ENCODE measurements around the gene LRBA. TPM values are rescaled to one million over a fixed set of nuclear protein-coding genes. Genes with fewer than 3 reads are reported as not detected.

LRBA gene
- total and polyA plus RNA-seq, 4 donors = 11.8 to 149 (median 34.2) TPM

DNA sequence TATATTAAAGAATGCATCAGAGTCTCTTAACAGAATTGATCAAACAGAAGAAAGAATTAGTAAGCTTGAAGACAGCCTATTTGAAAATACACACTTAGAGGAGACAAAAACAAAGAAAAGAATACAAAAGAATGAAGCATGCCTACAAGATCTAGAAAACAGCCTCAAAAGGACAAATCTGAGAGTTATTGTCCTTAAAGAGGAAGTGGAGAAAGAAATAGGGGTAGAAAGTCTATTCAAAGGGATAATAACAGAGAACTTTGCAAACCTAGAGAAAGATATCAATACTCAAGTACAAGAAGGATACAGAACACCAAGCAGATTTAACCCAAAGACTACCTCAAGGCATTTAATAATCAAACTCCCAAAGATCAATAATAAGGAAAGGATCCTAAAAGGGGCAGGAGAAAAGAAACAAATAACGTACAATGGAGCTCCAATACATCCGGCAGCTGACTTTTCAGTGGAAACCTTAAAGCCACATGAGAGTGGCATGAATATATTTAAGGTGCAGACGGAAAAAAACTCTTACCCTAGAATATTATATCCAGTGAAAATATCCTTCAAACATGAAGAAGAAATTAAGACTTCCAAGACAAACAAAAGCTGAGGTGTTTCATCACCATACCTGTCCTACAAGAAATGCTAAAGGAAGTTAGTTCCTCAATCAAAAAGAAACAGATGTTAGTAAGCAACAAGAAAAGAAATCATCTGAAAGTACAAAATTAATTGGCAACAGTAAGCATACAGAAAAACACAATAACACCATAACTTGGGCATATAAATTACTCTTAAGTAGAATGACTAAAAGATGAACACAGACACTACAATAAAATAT is 36.1 kb downstream of the LRBA start:
- 91 to 92% methylated on average over 3 of the region's 3 CpGs for WGBS, 2 donors
- ATAC-seq (ENCODE audit: insufficient read depth, low FRiP score) = no peak
- no peaks in the 10 kb centered on the region for H3K27me3 ChIP-seq (ENCODE audit: control insufficient read depth in 3 of 3, insufficient read depth in 3 of 3, low read length in 2 of 3)

DNA sequence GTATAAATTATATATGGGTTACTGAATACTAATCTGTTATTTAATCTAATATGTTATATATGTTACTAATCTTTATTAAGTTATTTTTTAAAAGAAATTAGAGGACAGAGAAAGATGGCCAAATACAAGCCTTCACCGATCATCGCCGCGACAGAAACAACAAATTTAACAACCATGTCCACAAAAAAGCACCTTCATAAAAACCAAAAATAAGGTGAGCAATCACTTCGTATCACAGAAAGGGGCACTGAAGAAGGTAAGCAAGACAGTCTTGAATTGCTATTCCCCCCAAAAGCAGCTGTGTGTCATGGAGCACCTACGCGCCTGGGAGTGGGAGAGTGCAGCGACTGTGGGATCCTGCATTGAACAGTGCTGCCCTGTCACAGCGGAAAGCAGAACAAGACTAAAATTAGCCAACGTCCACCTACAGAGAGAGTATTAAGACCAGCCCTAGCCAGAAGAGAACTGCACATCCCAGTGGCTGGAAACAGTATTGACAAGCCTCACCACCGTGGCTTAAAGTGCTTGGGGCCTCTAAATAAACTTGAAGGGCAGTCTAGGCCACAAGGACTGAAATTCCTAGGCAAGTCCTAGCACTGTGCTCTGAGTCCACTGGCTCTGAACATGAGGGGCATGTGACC is 38.5 kb downstream of the LRBA start:
- Histone ChIP-seq H3K27me3 (ENCODE audit: control insufficient read depth in 3 of 3, insufficient read depth in 3 of 3, low read length in 2 of 3) (no peaks in the 10 kb centered on the region), H3K36me3 (ENCODE audit: control insufficient read depth in 4 of 4, insufficient read depth in 4 of 4, low read length in 4 of 4) (no peaks in the 10 kb centered on the region), H3K4me1 (ENCODE audit: control insufficient read depth in 5 of 5, insufficient read depth in 5 of 5, low read length in 5 of 5) (peaks cover 0 to 5% (median 3%) of the 10 kb centered on the region in 5 donors), H3K4me3 (no peak overlapping the region), H3K27ac (ENCODE audit: low read depth in 1 of 2, low read length in 1 of 2) (no peak overlapping the region), H3K9ac (ENCODE audit: insufficient read depth in 1 of 2, low read length in 2 of 2) (no peak overlapping the region), H3K9me3 (ENCODE audit: control insufficient read depth in 4 of 4, insufficient read depth in 3 of 4, low read length in 3 of 4) (no peaks in the 10 kb centered on the region)
- 79 to 82% methylated on average over 11 of the region's 11 CpGs for WGBS, 2 donors
- no peak for DNase-seq
- TF ChIP-seq, protein P1, sequence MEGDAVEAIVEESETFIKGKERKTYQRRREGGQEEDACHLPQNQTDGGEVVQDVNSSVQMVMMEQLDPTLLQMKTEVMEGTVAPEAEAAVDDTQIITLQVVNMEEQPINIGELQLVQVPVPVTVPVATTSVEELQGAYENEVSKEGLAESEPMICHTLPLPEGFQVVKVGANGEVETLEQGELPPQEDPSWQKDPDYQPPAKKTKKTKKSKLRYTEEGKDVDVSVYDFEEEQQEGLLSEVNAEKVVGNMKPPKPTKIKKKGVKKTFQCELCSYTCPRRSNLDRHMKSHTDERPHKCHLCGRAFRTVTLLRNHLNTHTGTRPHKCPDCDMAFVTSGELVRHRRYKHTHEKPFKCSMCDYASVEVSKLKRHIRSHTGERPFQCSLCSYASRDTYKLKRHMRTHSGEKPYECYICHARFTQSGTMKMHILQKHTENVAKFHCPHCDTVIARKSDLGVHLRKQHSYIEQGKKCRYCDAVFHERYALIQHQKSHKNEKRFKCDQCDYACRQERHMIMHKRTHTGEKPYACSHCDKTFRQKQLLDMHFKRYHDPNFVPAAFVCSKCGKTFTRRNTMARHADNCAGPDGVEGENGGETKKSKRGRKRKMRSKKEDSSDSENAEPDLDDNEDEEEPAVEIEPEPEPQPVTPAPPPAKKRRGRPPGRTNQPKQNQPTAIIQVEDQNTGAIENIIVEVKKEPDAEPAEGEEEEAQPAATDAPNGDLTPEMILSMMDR (IDR thresholded peaks at IDR 0.05; ENCODE audit: control extremely low read depth, extremely low read depth) = no peak
- no peak for ATAC-seq (ENCODE audit: insufficient read depth, low FRiP score)

More for the DNA sequence above, 36.1 kb downstream of the LRBA start:
- peaks cover 0 to 5% (median 0%) of the 10 kb centered on the region in 5 donors for H3K4me1 ChIP-seq (ENCODE audit: control insufficient read depth in 5 of 5, insufficient read depth in 5 of 5, low read length in 5 of 5)
- H3K9ac ChIP-seq (ENCODE audit: insufficient read depth in 1 of 2, low read length in 2 of 2) = no peak overlapping the region
- no peaks in the 10 kb centered on the region for H3K9me3 ChIP-seq (ENCODE audit: control insufficient read depth in 4 of 4, insufficient read depth in 3 of 4, low read length in 3 of 4)
- no peaks in the 10 kb centered on the region for H3K36me3 ChIP-seq (ENCODE audit: control insufficient read depth in 4 of 4, insufficient read depth in 4 of 4, low read length in 4 of 4)
- H3K4me3 ChIP-seq = no peak overlapping the region
- DNase-seq = no peak
- H3K27ac ChIP-seq (ENCODE audit: low read depth in 1 of 2, low read length in 1 of 2) = no peak overlapping the region
- TF ChIP-seq, protein P1 (IDR thresholded peaks at IDR 0.05; ENCODE audit: control extremely low read depth, extremely low read depth) = no peak

DNA sequence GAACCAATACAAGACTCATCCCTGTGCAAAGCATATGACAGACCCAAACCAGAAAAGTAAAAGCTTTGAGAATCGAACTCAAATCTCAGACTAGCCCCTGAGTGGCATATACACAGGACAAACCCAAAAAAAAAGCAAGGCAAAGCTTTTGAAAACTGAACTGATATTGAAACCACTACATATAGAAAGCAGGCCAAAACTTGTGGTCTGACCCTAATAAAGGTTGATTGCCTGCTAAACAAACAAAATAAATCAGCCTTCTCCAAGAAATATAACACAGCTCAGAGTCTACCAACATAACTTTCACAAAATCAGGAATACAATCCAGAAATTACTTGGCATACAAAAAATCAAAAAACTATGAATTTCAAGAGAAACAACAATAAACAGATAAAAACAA is 40.3 kb downstream of the LRBA start:
- H3K27ac ChIP-seq (ENCODE audit: low read depth in 1 of 2, low read length in 1 of 2) = no peak overlapping the region
- ATAC-seq (ENCODE audit: insufficient read depth, low FRiP score) (no peak), DNase-seq (no peak)
- H3K4me1 ChIP-seq (ENCODE audit: control insufficient read depth in 5 of 5, insufficient read depth in 5 of 5, low read length in 5 of 5) = peaks cover 0 to 5% (median 3%) of the 10 kb centered on the region in 5 donors
- H3K27me3 ChIP-seq (ENCODE audit: control insufficient read depth in 3 of 3, insufficient read depth in 3 of 3, low read length in 2 of 3) = no peaks in the 10 kb centered on the region
- TF ChIP-seq, protein P1 (IDR thresholded peaks at IDR 0.05; ENCODE audit: control extremely low read depth, extremely low read depth) = no peak
- H3K9me3 ChIP-seq (ENCODE audit: control insufficient read depth in 4 of 4, insufficient read depth in 3 of 4, low read length in 3 of 4) = no peaks in the 10 kb centered on the region
- H3K4me3 ChIP-seq = no peak overlapping the region
- peak overlapping the region in 1 of 2 donors; percentile 3 for H3K9ac ChIP-seq (ENCODE audit: insufficient read depth in 1 of 2, low read length in 2 of 2)
- no peaks in the 10 kb centered on the region for H3K36me3 ChIP-seq (ENCODE audit: control insufficient read depth in 4 of 4, insufficient read depth in 4 of 4, low read length in 4 of 4)
- 75 to 82% methylated on average over 1 of the region's 1 CpG for WGBS, 2 donors
